IMR-90 (cell line): ENCODE results near the gene NUFIP2. TPM values are rescaled to one million over a fixed set of nuclear protein-coding genes. Genes with fewer than 3 reads are reported as not detected.

ENCODE experiments used
- ATAC-seq: fragments of 200-7000 bp; cut with Tn5 transposase; 2 replicates; pipeline ENCODE4 v1.9.1; 2020; ENCODE audit warnings: low read depth, mild to moderate bottlenecking, moderate library complexity
- BruUV-seq: library from RNA; stranded (reverse); fragments of 400-500 nt; replicated peaks from 2 replicates; lab custom pipeline; 2021; lab: Mats Ljungman, UMichigan
- CTCF ChIA-PET: fragments of 300-600 bp; formaldehyde crosslinking; extraction: SDS; loops from one replicate; lab custom pipeline; 2021; ENCODE audit warnings: antibody characterized with exemption; lab: Yijun Ruan, JAX
- POLR2A ChIA-PET: fragments of 300-600 bp; sonication (Branson Sonifier 250); formaldehyde crosslinking; loops from one replicate; lab custom pipeline; 2022; ENCODE audit warnings: antibody characterized with exemption; ENCODE audit not compliant: unreplicated experiment; lab: Charles Lee
- DNase-seq: peaks from one replicate; pipeline ENCODE4 v3.0.0; 2013
- H2AFZ ChIP-seq: replicated peaks from 2 replicates; pipeline ENCODE3; 2013; ENCODE audit warnings: low read length, mild to moderate bottlenecking; ENCODE audit not compliant: poor library complexity
- H2AK5ac ChIP-seq: 2 replicates; pipeline ENCODE4 v1.6.1; 2013; ENCODE audit warnings: low read depth, low read length, inconsistent platforms
- H2AK9ac ChIP-seq: replicated peaks from 2 replicates; pipeline ENCODE3; 2013; ENCODE audit warnings: mild to moderate bottlenecking, low read depth, low read length, moderate library complexity; ENCODE audit not compliant: poor library complexity
- H2BK120ac ChIP-seq: 2 replicates; pipeline ENCODE4 v1.6.1; 2013; ENCODE audit warnings: low read depth, low read length, inconsistent platforms
- H2BK15ac ChIP-seq: 3 replicates; pipeline ENCODE4 v1.6.1; 2013; ENCODE audit warnings: low read depth, low read length, inconsistent platforms
- H2BK20ac ChIP-seq: 2 replicates; pipeline ENCODE4 v1.6.1; 2013; ENCODE audit warnings: low read depth, mild to moderate bottlenecking, inconsistent platforms, low read length, moderate library complexity
- H2BK5ac ChIP-seq: 2 replicates; pipeline ENCODE4 v1.6.1; 2013; ENCODE audit warnings: mild to moderate bottlenecking, low read depth, low read length, inconsistent platforms; ENCODE audit not compliant: poor library complexity, severe bottlenecking
- H3K14ac ChIP-seq: replicated peaks from 2 replicates; pipeline ENCODE4 v1.6.1; 2013; ENCODE audit warnings: low read depth, low read length, inconsistent platforms
- H3K18ac ChIP-seq: 2 replicates; pipeline ENCODE4 v1.6.1; 2013; ENCODE audit warnings: low read depth, low read length, control low read depth
- H3K23ac ChIP-seq: 2 replicates; pipeline ENCODE4 v1.6.1; 2013; ENCODE audit warnings: low read depth, low read length, inconsistent platforms
- H3K27ac ChIP-seq: 2 replicates; pipeline ENCODE4 v1.5.1; 2013; ENCODE audit warnings: mild to moderate bottlenecking, control low read depth, low read length; ENCODE audit not compliant: insufficient read depth
- H3K27me3 ChIP-seq: 2 replicates; pipeline ENCODE4 v1.6.1; 2013; ENCODE audit warnings: low read length; ENCODE audit not compliant: control insufficient read depth, insufficient read depth
- H3K36me3 ChIP-seq: 2 replicates; pipeline ENCODE4 v1.6.1; 2013; ENCODE audit warnings: low read length, mixed read lengths; ENCODE audit not compliant: control insufficient read depth, insufficient read depth
- H3K4ac ChIP-seq: 2 replicates; pipeline ENCODE4 v1.6.1; 2013; ENCODE audit warnings: low read depth, low read length, inconsistent platforms
- H3K4me1 ChIP-seq: 2 replicates; pipeline ENCODE4 v1.6.1; 2013; ENCODE audit warnings: low read length, mixed read lengths; ENCODE audit not compliant: control insufficient read depth, insufficient read depth
- H3K4me2 ChIP-seq: 2 replicates; pipeline ENCODE4 v1.6.1; 2013; ENCODE audit warnings: low read depth, mild to moderate bottlenecking, control low read depth, low read length, moderate library complexity
- H3K4me3 ChIP-seq: 2 replicates; pipeline ENCODE4 v1.5.1; 2013; ENCODE audit warnings: low read depth, mild to moderate bottlenecking, control low read depth, low read length, moderate library complexity; ENCODE audit not compliant: insufficient read depth
- H3K56ac ChIP-seq: 2 replicates; pipeline ENCODE4 v1.6.1; 2013; ENCODE audit warnings: low read length, inconsistent platforms; ENCODE audit not compliant: insufficient read depth; ENCODE audit errors: extremely low read depth
- H3K79me1 ChIP-seq, 2 experiments: 2 replicates each; pipeline ENCODE4 v1.6.1; 2013; ENCODE audit warnings: low read length in 2 of 2, inconsistent platforms in 1 of 2, low read depth in 1 of 2
- H3K9ac ChIP-seq: 2 replicates; pipeline ENCODE4 v1.6.1; 2013; ENCODE audit warnings: low read depth, low read length, control low read depth
- H3K9me1 ChIP-seq: 2 replicates; pipeline ENCODE4 v1.6.1; 2013; ENCODE audit warnings: low read length, inconsistent platforms; ENCODE audit not compliant: insufficient read depth
- H3K9me3 ChIP-seq: 2 replicates; pipeline ENCODE4 v1.6.1; 2013; ENCODE audit warnings: low read length; ENCODE audit not compliant: control insufficient read depth, insufficient read depth
- H4K20me1 ChIP-seq: 2 replicates; pipeline ENCODE4 v1.6.1; 2013; ENCODE audit warnings: low read length, inconsistent platforms; ENCODE audit not compliant: insufficient read depth
- H4K5ac ChIP-seq: 2 replicates; pipeline ENCODE4 v1.6.1; 2013; ENCODE audit warnings: mild to moderate bottlenecking, low read depth, low read length, control low read depth
- H4K8ac ChIP-seq, 2 experiments: 2 replicates each; pipeline ENCODE4 v1.6.1; 2013; ENCODE audit warnings: low read depth in 2 of 2, low read length in 2 of 2, control low read depth in 1 of 2, inconsistent platforms in 1 of 2
- H4K91ac ChIP-seq: 2 replicates; pipeline ENCODE4 v1.6.1; 2013; ENCODE audit warnings: low read depth, low read length, inconsistent platforms; ENCODE audit not compliant: insufficient read depth
- CTCF ChIP-seq: conservative IDR thresholded peaks from 2 replicates; pipeline ENCODE4 v1.5.1; 2012; ENCODE audit warnings: mild to moderate bottlenecking, low read depth, low read length, improper control_type of control experiment
- ELK1 ChIP-seq: fragments of 150-350 bp; IDR thresholded peaks from 2 replicates; pipeline ENCODE4 v1.6.1; 2016; ENCODE audit warnings: low read depth, mild to moderate bottlenecking, low read length, moderate library complexity, borderline replicate concordance
- MAFK ChIP-seq: IDR thresholded peaks from 2 replicates; pipeline ENCODE4 v1.6.1; 2012; ENCODE audit warnings: low read depth, low read length, improper control_type of control experiment
- MAZ ChIP-seq: IDR thresholded peaks from 2 replicates; pipeline ENCODE4 v1.6.1; 2012; ENCODE audit warnings: low read depth, mild to moderate bottlenecking, low read length, improper control_type of control experiment, moderate library complexity, borderline replicate concordance
- POLR2A ChIP-seq: IDR thresholded peaks from 2 replicates; pipeline ENCODE4 v1.6.1; 2012; ENCODE audit warnings: mild to moderate bottlenecking, low read depth, low read length
- SMC3 ChIP-seq: fragments of 150-350 bp; IDR thresholded peaks from 2 replicates; pipeline ENCODE4 v1.6.1; 2016; ENCODE audit warnings: low read depth, mild to moderate bottlenecking, antibody characterized with exemption, low read length, moderate library complexity
- USF2 ChIP-seq: fragments of 150-350 bp; IDR thresholded peaks from 2 replicates; pipeline ENCODE4 v1.6.1; 2017; ENCODE audit warnings: mild to moderate bottlenecking, antibody characterized with exemption, low read length, low read depth
- WGBS, 2 experiments: methylation state at CpG; one replicate each; pipeline versions ENCODE4 v1.1.5 to v1.1.7; 2013; ENCODE audit warnings: missing lambda C conversion rate in 2 of 2; ENCODE audit not compliant: insufficient read length in 1 of 2; ENCODE audit errors: extremely low coverage in 2 of 2; 5-methylcytosine and 5-hydroxymethylcytosine counted together
- dilution Hi-C: fragments of 300-500 bp; cut with HindIII; formaldehyde crosslinking; loops from one replicate; pipeline ENCODE4 v1.14.3; 2018; ENCODE audit warnings: low sequenced_read_pairs; ENCODE audit not compliant: unreplicated experiment
- in situ Hi-C: fragments of 300-500 bp; cut with MboI; formaldehyde crosslinking; loops from 3 replicates; pipeline ENCODE4 v1.14.3; 2019; ENCODE audit warnings: low sequenced_read_pairs, inconsistent platforms, mixed read lengths
- intact Hi-C: fragments of 100-400 bp; cut with micrococcal nuclease; formaldehyde crosslinking; loops from 2 replicates; pipeline ENCODE4 v1.10.0; 2022
- polyA plus RNA-seq, 3 experiments: library from polyadenylated mRNA; depleted of rRNA; stranded (reverse); fragments of >200 nt; gene quantifications; 2 replicates each; pipeline ENCODE4 v1.2.3, GENCODE V29; 2012; ENCODE audit warnings: low replicate concordance in 1 of 3
- total RNA-seq: library from RNA; depleted of rRNA; stranded (reverse); fragments of >200 nt; gene quantifications from 2 replicates; pipeline ENCODE4 v1.2.3, GENCODE V29; 2012

Gene NUFIP2
- total and polyA plus RNA-seq, 2 of the 4 experiments (the other 2 are of a cell fraction), result 8.9 to 25.6 TPM

DNA sequence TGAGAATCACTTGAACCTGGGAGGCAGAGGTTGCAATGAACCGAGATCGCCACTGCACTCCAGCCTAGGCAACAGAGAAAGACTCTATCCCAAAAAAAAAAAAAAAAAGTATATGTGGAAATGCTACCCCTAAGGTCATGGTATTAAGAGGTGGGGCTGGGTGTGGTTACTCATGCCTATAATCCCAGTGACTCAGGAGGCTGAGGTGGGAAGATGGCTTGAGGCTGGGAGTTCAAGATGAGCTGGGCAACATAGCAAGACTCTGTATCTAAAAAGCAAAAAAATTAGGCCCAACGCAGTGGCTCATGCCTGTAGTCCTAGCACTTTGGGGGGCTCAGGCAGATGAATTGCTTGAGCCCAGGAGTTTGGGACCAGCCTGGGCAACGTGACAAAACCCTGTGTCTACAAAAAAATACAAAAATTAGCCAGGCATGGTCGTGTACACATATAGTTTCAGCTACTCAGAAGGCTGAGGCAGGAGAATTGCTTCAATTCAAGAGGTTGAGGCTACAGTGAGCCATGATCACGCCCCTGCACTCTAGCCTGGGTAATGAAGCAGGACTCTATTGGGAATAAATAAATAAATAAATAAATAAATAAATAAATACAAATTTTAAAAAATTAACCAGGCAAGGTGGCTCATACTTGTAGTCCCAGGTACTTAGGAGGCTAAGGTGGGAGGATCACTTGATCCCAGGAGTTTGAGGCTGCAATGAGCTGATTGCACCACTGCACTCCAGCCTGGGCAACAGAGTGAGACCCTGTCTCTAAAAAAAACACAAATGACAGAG, 32.3 kb upstream of the NUFIP2 start:
- Histone ChIP-seq H3K9ac (no peak overlapping the region), H3K4ac (no peak overlapping the region), H3K14ac (no peak overlapping the region), H3K4me1 (no peaks in the 10 kb centered on the region), H3K79me1 (no peaks in the 10 kb centered on the region), H3K4me3 (no peak overlapping the region), H4K91ac (no peak overlapping the region), H2AFZ (no peak overlapping the region), H3K9me3 (no peaks in the 10 kb centered on the region), H2BK5ac (no peak overlapping the region), H2BK20ac (no peak overlapping the region), H3K9me1 (no peaks in the 10 kb centered on the region), H4K8ac (no peak overlapping the region), H3K27me3 (peaks cover 4% of the 10 kb centered on the region; the same call in 1 of the 2 replicates), H4K5ac (no peak overlapping the region), H3K27ac (no peak overlapping the region), H3K23ac (no peak overlapping the region), H3K36me3 (no peaks in the 10 kb centered on the region), H3K4me2 (no peak overlapping the region), H2AK5ac (no peak overlapping the region), H3K18ac (no peak overlapping the region), H3K56ac (no peak overlapping the region), H2BK15ac (no peak overlapping the region), H2BK120ac (no peak overlapping the region), H4K20me1 (no peaks in the 10 kb centered on the region), H2AK9ac (no peak overlapping the region)
- TF ChIP-seq MAZ (no peak), SMC3 (no peak), MAFK (no peak), CTCF (no peak), ELK1 (no peak), USF2 (no peak), POLR2A (no peak)
- in situ Hi-C loops, result loop anchor here (25.0 kb wide), 1 partner anchor 736 kb away; no protein-coding TSS in a partner anchor
- dilution Hi-C loops, result no loop called here
- CTCF ChIA-PET, result no interaction called here
- DNase-seq, result no peak
- POLR2A ChIA-PET, result no interaction called here
- WGBS, 2 experiments, result 67% methylated on average over 2 of the region's 6 CpGs; no CpG with 5 or more reads in 1 of the 2 experiments
- intact Hi-C loops, result no loop called here
- no TSS peak for BruUV-seq
- ATAC-seq, result no peak
